Central memory CD8-positive, alpha-beta T cell (primary cell): ENCODE measurements around the gene CAMTA1.

ENCODE experiments used
- ATAC-seq: fragments of 150-1000 bp; cut with Tn5 transposase; replicated peaks from 2 replicates; pipeline ENCODE4 v1.10.0; 2022; ENCODE audit warnings: mild to moderate bottlenecking, moderate FRiP score, moderate number of reproducible peaks; ENCODE audit not compliant: poor library complexity, severe bottlenecking; ENCODE audit errors: extremely low read depth
- DNase-seq, 2 donors: peaks; one replicate each; pipeline ENCODE4 v3.0.0; 2021; ENCODE audit warnings: low spot score in 2 of 2
- H3K27ac Mint-ChIP-seq: one replicate; pipeline ENCODE4 v1.8.0; 2022; ENCODE audit warnings: low read depth, mild to moderate bottlenecking, moderate library complexity, mixed read lengths
- H3K27me3 Mint-ChIP-seq: one replicate; pipeline ENCODE4 v1.8.0; 2022; ENCODE audit warnings: mixed read lengths
- H3K36me3 Mint-ChIP-seq: one replicate; pipeline ENCODE4 v1.8.0; 2022; ENCODE audit warnings: mild to moderate bottlenecking, moderate library complexity, mixed read lengths; ENCODE audit not compliant: insufficient read depth
- H3K4me1 Mint-ChIP-seq: one replicate; pipeline ENCODE4 v1.8.0; 2022; ENCODE audit warnings: mixed read lengths
- H3K4me3 Mint-ChIP-seq: one replicate; pipeline ENCODE4 v1.8.0; 2022; ENCODE audit warnings: mild to moderate bottlenecking, moderate library complexity, mixed read lengths
- H3K9me3 Mint-ChIP-seq: one replicate; pipeline ENCODE4 v1.8.0; 2022; ENCODE audit warnings: mixed read lengths

CAMTA1 gene

GRCh38 chr1:7554385-7555235, 769.4 kb downstream of the CAMTA1 start:
- DNase-seq (no peak), ATAC-seq (no peak)
- Mint-ChIP-seq H3K27me3 (peaks cover 13% of the 10 kb centered on the region), H3K27ac (no peak overlapping the region), H3K4me1 (peaks cover 2% of the 10 kb centered on the region), H3K4me3 (no peak overlapping the region), H3K9me3 (no peaks in the 10 kb centered on the region), H3K36me3 (no peaks in the 10 kb centered on the region)

- Mint-ChIP-seq H3K36me3 (no peaks in the 10 kb centered on the region), H3K27me3 (peaks cover 22% of the 10 kb centered on the region), H3K27ac (no peak overlapping the region), H3K4me1 (no peaks in the 10 kb centered on the region), H3K4me3 (no peak overlapping the region), H3K9me3 (no peaks in the 10 kb centered on the region)
- no peak for DNase-seq
- ATAC-seq, result no peak
These were observed 770.3 kb downstream of the CAMTA1 start for GRCh38 chr1:7555391-7556185.

- H3K27me3 Mint-ChIP-seq, result peaks cover 28% of the 10 kb centered on the region
- H3K4me3 Mint-ChIP-seq, result no peak overlapping the region
- H3K36me3 Mint-ChIP-seq, result no peaks in the 10 kb centered on the region
- no peak for ATAC-seq
- no peaks in the 10 kb centered on the region for H3K9me3 Mint-ChIP-seq
- DNase-seq, result no peak
- H3K27ac Mint-ChIP-seq, result no peak overlapping the region
- no peaks in the 10 kb centered on the region for H3K4me1 Mint-ChIP-seq
These were observed 772.1 kb downstream of the CAMTA1 start for GRCh38 chr1:7557301-7557891.

- Mint-ChIP-seq H3K27ac (no peak overlapping the region), H3K4me1 (no peaks in the 10 kb centered on the region), H3K4me3 (no peak overlapping the region), H3K27me3 (peaks cover 28% of the 10 kb centered on the region), H3K9me3 (no peaks in the 10 kb centered on the region), H3K36me3 (no peaks in the 10 kb centered on the region)
- DNase-seq (no peak), ATAC-seq (no peak)
These were observed 772.8 kb downstream of the CAMTA1 start for GRCh38 chr1:7558041-7558461.

- DNase-seq, result no peak
- H3K9me3 Mint-ChIP-seq, result no peaks in the 10 kb centered on the region
- H3K36me3 Mint-ChIP-seq, result no peaks in the 10 kb centered on the region
- H3K4me3 Mint-ChIP-seq, result no peak overlapping the region
- H3K27me3 Mint-ChIP-seq, result peaks cover 28% of the 10 kb centered on the region
- ATAC-seq, result no peak
- no peak overlapping the region for H3K27ac Mint-ChIP-seq
- H3K4me1 Mint-ChIP-seq, result no peaks in the 10 kb centered on the region
These were observed 773.2 kb downstream of the CAMTA1 start for GRCh38 chr1:7558481-7558880.

- Mint-ChIP-seq H3K27me3 (peaks cover 28% of the 10 kb centered on the region), H3K27ac (no peak overlapping the region), H3K9me3 (no peaks in the 10 kb centered on the region), H3K36me3 (no peaks in the 10 kb centered on the region), H3K4me3 (no peak overlapping the region), H3K4me1 (no peaks in the 10 kb centered on the region)
- ATAC-seq (no peak), DNase-seq (no peak)
These were observed 773.9 kb downstream of the CAMTA1 start for GRCh38 chr1:7558921-7559869.

GRCh38 chr1:7560128-7560527, 774.9 kb downstream of the CAMTA1 start:
- Mint-ChIP-seq H3K27ac (no peak overlapping the region), H3K36me3 (no peaks in the 10 kb centered on the region), H3K27me3 (peaks cover 28% of the 10 kb centered on the region), H3K4me3 (no peak overlapping the region), H3K4me1 (no peaks in the 10 kb centered on the region), H3K9me3 (no peaks in the 10 kb centered on the region)
- DNase-seq, result no peak
- no peak for ATAC-seq

GRCh38 chr1:7560601-7561181, 775.4 kb downstream of the CAMTA1 start:
- Mint-ChIP-seq H3K27ac (no peak overlapping the region), H3K4me1 (no peaks in the 10 kb centered on the region), H3K4me3 (no peak overlapping the region), H3K36me3 (no peaks in the 10 kb centered on the region), H3K9me3 (no peaks in the 10 kb centered on the region), H3K27me3 (peaks cover 27% of the 10 kb centered on the region)
- no peak for DNase-seq
- ATAC-seq, result no peak

GRCh38 chr1:7561331-7561921, 776.2 kb downstream of the CAMTA1 start:
- no peak for ATAC-seq
- peaks cover 19% of the 10 kb centered on the region for H3K27me3 Mint-ChIP-seq
- no peak overlapping the region for H3K27ac Mint-ChIP-seq
- H3K9me3 Mint-ChIP-seq, result no peaks in the 10 kb centered on the region
- no peak overlapping the region for H3K4me3 Mint-ChIP-seq
- no peak for DNase-seq
- no peaks in the 10 kb centered on the region for H3K36me3 Mint-ChIP-seq
- H3K4me1 Mint-ChIP-seq, result no peaks in the 10 kb centered on the region

GRCh38 chr1:7561936-7562728, 776.9 kb downstream of the CAMTA1 start:
- DNase-seq (no peak), ATAC-seq (no peak)
- H3K36me3 Mint-ChIP-seq, result no peaks in the 10 kb centered on the region
- H3K9me3 Mint-ChIP-seq, result no peaks in the 10 kb centered on the region
- no peaks in the 10 kb centered on the region for H3K4me1 Mint-ChIP-seq
- H3K4me3 Mint-ChIP-seq, result no peak overlapping the region
- H3K27ac Mint-ChIP-seq, result no peak overlapping the region
- peaks cover 15% of the 10 kb centered on the region for H3K27me3 Mint-ChIP-seq
